NCI-H2107 treated with DMSO at 0.1 percent for 48 hours (cell line): ENCODE results near the gene ZNF354C.

Experiments
- DNase-seq: peaks from one replicate; lab custom pipeline; 2025; ENCODE audit not compliant: unreplicated experiment; lab: John Stamatoyannopoulos, UW

The ZNF354C gene

DNA sequence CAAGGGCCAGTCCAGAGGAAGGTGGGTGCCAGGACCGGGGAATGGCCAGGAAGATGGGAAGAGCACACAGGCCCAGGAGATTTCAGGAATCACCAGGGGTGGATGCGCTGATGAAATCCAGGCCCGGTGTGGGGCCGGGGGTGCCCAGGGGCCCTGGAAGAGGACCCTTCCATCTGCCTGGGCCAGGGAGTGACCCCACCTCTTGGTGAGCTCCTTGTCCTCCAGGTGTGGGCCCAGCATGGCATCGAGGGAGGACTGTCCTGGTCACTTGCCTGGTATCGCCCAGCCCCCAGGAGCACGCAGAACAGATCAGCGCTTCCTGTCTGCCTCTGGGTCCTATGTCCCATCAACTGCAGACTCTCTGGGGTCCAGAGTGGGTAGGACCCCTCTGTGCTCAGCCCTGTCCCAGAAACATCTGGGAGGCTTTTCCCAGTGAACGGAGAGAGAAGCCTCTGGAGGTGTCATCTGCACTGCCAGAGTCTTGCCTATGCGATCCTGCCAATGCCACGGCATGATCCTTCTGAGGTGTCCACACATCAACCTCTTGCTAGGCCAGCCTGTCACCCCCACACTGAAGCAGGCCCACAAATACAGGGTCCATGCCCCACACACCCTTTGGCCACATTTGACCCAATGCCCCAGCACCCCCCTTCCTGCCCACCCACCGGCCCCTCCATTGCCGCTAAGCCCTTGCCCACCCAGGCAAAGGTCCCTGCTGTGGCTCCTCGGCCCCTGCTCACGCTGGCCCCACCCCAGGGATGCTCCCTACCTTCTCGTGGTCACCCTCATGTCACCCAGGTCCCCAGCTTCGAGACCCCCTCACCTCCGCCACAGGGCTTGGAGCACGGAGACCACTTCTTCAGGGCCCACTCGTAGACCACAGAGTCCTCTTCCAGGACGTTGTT is 67.2 kb downstream of the ZNF354C start:
- DNase-seq, result no peak

DNA sequence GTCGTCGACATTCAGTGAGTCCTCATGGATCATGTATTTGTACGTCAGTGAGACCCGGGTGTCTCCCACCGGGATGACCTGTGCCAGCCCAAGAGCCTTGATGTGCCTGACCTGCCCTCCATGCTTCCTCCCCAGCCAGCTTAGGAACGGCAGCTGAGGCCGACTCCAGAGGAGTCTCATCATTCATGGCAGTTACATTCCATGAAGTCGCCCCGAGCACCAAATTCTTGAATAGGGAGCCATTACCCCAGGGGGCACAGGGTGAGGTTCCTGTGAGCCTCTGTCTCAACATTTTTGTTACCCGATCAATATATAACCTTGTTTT is 67.8 kb downstream of the ZNF354C start:
- no peak for DNase-seq

DNA sequence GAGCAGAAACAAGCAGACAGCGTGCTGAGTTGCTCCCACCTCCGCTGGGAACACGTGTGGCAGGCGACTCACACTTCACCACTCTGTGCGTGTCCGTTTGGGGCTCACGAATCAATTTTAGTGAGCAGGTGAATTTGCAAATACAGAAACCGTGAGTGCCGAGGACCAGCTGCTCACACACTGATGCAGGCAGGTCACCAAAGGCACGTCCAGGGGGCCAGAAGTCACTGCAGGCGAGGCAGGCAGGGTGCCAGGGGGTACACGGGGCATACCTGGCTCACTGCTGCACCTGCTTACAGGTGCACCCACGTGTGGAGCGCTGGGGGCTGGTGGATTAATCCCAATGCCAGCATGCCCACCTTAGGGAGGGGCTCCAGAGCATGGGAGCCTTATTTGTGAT is 68.8 kb downstream of the ZNF354C start:
- DNase-seq, result no peak

- DNase-seq, result no peak
These were observed 69.5 kb downstream of the ZNF354C start for GRCh38 chr5:179129607-179130071.

GRCh38 chr5:179130101-179130681 is 70.0 kb downstream of the ZNF354C start:
- DNase-seq, result no peak

DNA sequence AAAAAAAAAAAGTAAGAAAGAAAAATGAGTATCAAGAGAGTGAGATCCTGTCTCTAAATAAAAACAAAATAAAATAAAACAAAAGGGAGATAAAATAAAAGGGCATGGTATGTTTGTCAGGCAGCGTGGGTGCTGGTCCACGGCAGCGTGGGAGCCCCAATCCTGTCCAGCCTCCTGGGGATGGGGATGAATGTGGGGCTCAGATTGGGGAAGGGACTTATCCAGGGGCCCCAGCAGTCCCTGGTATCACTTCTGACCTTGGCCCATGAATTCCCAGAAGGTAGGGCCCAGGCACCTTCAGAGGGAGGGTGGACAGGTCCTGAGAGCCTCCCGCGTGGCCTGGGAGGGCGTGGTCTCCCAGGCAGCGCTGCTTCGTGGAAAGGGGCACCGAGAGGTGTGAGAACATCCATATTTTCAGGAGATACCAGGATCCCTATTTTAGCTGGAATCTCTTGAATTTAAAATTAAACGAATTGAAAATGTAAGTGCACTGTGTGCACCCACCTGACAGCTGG is 71.2 kb downstream of the ZNF354C start:
- no peak for DNase-seq

- DNase-seq, result no peak
These were observed 71.9 kb downstream of the ZNF354C start for GRCh38 chr5:179131886-179132585.

GRCh38 chr5:179132586-179133355 is 72.6 kb downstream of the ZNF354C start:
- DNase-seq, result no peak
